NCI-H2171 (cell line): ENCODE measurements around the gene CST11.
"Not testable (repeated sequence)": the region's sequence is repeated elsewhere in the genome, so short reads cannot be mapped to it uniquely, and the experiment has no call there.

ENCODE experiments used
- DNase-seq: peaks from one replicate; lab custom pipeline; 2025; lab: John Stamatoyannopoulos, UW

CST11 gene, protein sequence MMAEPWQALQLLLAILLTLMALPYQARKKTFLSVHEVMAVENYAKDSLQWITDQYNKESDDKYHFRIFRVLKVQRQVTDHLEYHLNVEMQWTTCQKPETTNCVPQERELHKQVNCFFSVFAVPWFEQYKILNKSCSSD

GRCh38 chr20:23452776-23453175 is at the start of gene CST11:
Gene CST11, minus strand, starts transcription at chr20:23452876. Its CDS starts 65 bp downstream, at chr20:23452811.
- no peak for DNase-seq

GRCh38 chr20:23501926-23502325 is 49.2 kb upstream of the CST11 start:
- no peak for DNase-seq

GRCh38 chr20:23497536-23497935 is 44.9 kb upstream of the CST11 start:
- DNase-seq: no peak

DNA sequence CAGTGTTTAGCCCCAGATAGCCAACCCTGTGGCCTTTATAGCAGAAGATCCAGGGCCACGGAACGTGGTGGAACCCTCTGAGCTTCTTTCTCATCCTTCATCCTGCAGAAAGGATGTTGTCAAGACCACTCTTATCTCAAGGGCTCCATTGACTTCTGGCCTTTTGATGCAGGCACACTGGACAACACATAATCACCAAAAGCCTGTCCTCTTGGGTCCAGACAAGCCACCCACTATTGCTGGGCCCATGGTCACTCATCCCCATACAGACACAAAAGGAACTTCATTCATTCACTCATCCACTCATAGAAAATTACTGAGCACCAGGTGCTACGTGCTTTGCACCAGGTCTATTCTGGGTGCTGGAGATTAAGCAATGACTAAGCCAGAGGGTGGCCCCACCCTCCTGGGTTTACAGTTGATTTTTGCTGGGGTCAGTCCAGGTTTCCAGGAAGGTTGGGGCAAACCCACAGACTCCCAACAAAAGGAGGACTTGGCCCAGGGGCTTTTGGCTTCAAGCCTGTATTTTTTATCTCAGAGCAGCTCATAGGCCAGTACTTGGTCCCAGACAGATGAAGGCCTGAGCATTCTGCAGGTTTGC is 40.6 kb upstream of the CST11 start:
- no peak for DNase-seq

- no peak for DNase-seq
Observed at GRCh38 chr20:23492292-23492691, 39.6 kb upstream of the CST11 start.

GRCh38 chr20:23490817-23491216 is 38.1 kb upstream of the CST11 start, which contains the start of gene CST8:
Gene CST8, plus strand, starts transcription at chr20:23491117. Its CDS starts 551 bp downstream, at chr20:23491668.
- DNase-seq: no peak

DNA sequence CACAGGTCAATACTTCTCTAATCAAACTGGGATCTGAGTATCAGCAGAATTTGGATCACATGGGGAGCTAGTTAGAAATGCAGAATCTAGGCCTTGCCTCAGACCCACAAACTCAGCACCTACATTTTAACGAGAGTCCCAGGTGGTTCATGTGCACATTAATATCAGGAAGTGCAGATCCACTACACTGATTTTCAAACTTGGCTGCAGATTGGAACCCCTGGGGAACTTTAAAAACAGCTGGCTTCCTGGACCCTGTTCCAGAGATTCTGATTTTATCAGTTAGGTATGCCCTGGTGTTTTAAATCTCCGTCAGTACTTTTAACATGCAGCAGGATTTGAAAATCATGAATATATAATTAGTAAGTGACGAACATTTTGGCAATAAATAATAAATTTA is 36.3 kb upstream of the CST11 start:
- no peak for DNase-seq

DNA sequence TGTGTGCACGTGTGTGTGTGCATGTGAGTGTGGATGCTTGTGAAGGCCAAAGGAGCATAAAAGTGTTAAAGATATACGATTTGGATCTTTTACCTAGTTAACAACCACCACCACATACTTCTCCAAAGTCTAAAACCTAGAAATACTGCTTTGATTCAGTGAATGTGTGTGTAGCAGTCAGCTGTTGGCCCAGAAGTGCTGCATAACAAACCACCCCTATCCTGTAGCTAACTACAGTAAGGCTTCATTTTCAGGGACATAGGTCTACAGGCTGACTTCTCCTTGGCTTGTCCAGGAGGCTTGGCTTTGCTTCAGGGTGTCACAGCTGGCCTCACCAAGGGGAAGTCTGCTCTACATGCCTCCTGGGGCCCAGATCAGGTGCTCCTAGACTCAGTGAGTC is 35.8 kb upstream of the CST11 start:
- no peak for DNase-seq

GRCh38 chr20:23484081-23484480 is 31.4 kb upstream of the CST11 start:
- DNase-seq: no peak

DNA sequence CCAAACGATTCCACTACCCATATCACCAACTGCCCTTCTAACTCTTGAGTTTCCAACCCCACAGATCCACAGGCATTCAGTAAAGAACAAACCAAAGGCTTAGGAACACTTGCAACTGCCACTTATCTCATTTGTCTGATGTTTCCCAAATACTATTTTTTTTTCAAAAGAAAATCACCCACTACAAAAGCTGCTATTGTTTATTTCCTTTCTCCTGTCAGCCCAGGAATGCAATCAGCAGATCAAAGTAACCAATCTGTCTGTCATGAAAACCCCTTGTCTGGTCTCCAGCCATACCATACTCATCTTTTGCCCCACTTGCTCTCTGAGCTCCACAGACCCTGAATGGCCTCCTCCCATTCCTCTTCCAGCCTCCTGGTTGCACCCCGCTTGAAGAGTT is 29.5 kb upstream of the CST11 start:
- DNase-seq: no peak

- no peak for DNase-seq
Observed at GRCh38 chr20:23479043-23479442, 26.4 kb upstream of the CST11 start.

DNA sequence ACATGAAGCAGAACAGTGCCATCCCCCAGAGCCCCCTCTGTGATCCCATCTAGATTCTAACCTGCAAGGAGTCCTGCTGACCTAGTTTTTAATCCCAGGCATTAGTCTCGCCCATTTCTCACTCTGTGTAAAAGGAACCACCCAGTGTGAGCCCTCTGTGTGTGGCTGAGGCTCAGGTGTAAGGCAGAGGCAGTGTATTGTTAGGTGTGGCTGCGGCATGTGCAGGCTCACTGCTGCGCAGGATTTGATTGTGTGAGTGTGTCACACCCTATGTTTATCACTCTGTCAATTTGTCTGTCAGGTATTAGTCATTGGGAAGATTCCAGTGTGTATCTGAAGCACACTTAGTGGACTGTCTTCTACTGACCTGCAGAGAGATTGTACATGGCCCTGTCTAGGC is 24.5 kb upstream of the CST11 start:
- DNase-seq: no peak

- no peak for DNase-seq
Observed at GRCh38 chr20:23476015-23476754, 23.5 kb upstream of the CST11 start.

GRCh38 chr20:23475395-23475794 is 22.7 kb upstream of the CST11 start:
- no peak for DNase-seq

DNA sequence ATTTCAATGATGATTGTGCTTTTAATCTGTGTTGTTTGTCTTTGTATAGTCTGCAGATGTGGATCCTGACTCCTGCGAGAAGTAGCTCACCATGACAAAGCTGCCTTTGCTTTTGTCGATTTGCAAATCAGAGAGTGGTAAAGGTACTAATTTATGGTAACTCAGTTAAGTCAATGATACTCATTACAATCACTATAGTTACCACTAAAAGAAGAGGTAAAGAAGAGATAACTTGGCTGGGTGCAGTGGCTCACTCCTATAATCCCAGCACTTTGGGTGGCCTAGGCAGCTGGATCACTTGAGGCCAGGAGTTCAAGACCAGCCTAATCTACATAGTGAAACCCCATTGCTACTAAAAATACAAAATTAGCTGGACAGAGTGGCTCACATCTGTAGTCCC is 20.6 kb upstream of the CST11 start:
- DNase-seq: not testable (repeated sequence)

DNA sequence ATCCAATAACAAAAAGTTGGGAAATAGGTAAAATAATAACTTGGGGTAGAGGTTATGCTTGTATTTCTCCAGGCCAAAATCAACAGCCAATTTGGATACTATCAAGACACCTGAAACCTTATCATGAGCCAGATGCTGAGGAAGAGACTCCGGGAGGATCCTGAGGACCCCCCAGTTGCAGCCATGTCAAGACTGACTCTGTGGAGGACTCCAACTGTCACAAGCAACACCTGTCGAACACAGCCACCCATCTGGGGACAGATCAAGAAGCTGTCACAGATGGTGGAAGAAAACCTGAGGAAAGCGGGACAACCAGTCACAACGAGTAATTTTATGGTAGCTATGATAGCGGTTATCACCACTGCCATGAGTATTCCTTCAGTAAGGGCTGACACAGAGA is 19.6 kb upstream of the CST11 start:
- not testable (repeated sequence) for DNase-seq

GRCh38 chr20:23466961-23467360 is 14.3 kb upstream of the CST11 start:
- not testable (repeated sequence) for DNase-seq

- DNase-seq: no peak
Observed at GRCh38 chr20:23461180-23461579, 8.5 kb upstream of the CST11 start.

DNA sequence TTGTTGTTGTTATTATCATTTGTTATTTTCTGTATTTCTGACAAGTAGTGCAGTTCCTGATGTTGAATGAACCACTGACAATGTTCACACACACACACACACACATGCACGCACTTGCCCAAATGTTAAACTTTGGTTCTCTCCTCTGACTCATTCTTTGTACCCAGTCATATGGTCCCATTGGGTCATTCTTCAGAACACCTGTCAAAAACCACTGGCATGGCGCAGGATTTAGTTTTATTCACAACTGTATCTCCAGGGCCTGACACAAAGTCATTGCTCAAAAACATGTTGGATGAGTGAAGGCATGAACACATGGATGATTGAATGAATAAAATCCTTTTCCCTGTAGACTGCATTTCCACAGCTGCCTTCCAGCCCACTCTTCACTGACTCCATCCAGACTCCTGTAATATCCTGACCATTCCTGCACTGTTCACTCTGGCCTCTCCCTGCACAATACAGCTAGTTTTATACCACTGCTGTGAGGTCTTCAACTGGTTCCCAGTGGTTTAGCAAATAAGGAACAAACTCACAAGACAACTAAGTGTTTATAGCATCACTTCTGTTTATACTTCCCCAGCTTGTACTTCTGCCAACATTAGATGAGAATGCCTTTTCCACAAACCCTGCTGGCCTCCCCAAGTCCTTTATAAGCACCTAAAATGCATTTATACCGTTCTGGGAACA is 6.9 kb upstream of the CST11 start:
- DNase-seq: no peak

DNA sequence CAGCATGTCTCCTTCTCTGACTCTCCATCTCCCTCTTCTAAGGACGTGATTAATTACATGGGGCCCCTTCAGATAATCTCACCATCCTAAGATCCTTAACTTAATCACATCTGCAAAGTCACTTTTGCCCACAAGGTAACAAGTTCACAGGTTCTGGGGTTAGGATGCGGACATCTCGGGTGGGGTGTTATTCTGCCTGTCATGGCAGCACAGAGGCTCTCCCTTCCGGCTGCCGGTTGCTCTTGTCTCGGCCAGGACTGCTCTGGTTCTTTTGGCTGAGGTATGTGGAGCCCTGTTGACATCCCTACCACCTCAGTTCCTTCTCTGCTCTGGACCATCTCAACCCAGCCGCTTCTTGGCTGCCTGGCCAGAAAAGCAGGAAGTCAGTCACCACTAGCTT is 4.2 kb upstream of the CST11 start:
- DNase-seq: no peak

- DNase-seq: no peak
Observed at GRCh38 chr20:23456409-23456808, 3.7 kb upstream of the CST11 start.

DNA sequence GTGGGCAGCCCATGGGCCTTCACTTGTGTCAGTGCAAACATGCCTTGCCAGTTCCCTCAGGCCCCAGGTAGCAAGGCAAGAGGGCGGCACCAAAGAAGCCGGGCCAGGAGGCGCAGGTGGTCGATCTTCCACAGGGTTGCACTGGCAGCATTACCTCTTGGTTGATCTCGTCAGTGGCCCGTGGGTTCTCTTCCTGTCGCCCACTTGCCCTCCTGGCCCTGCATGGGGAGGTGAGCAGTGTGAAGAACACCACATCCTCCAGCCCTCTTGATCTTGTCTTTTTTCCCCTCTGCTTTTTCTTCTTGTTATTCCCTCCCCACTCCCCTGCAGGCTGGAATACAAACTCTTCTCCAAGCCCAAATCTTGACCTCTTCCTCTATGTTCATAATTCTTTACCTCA is 3.0 kb upstream of the CST11 start:
- no peak for DNase-seq

DNA sequence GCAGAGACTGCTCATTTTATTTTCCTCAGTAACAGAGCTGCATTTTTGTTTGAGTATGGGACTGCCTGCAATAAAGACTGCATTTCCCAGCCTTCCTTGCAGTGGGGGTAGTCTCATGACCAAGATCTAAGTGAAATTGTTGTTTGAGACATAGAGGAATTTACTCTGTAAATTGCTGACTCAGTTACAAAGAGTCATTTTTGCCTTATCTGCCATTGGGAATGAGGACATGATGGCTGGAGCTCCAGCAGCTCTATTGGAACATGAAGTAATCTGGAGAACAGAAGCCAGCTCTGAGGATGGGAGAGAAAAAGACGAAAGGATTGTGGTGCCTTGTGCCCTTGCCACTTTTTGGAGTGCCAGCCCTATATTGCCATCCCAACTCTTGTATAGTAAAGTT is 2.1 kb upstream of the CST11 start:
- no peak for DNase-seq
